HepG2 (cell line): ENCODE data around the gene CD6. TPM values are rescaled to one million over a fixed set of nuclear protein-coding genes. Genes with fewer than 3 reads are reported as not detected.
"Not testable (repeated sequence)": the region's sequence is repeated elsewhere in the genome, so short reads cannot be mapped to it uniquely, and the experiment has no call there.

Experiments
- ATAC-seq: fragments of 200-7000 bp; cut with Tn5 transposase; 3 replicates; pipeline ENCODE4 v1.9.1; 2020; ENCODE audit warnings: mild to moderate bottlenecking, moderate library complexity
- BruUV-seq: library from RNA; stranded (reverse); fragments of 400-500 nt; replicated peaks from 2 replicates; lab custom pipeline; 2021; lab: Mats Ljungman, UMichigan
- CTCF ChIA-PET: fragments of 300-600 bp; formaldehyde crosslinking; extraction: SDS; loops from one replicate; lab custom pipeline; 2021; ENCODE audit warnings: low total read pairs, inconsistent platforms, low intra/inter-chr PET ratio; lab: Yijun Ruan, JAX
- POLR2A ChIA-PET: fragments of 350-600 bp; sonication (Branson Sonifier 250); formaldehyde crosslinking; loops from one replicate; lab custom pipeline; 2020; ENCODE audit warnings: antibody characterized with exemption, inconsistent platforms; lab: Yijun Ruan, JAX
- DNase-seq: peaks from one replicate; pipeline ENCODE4 v3.0.0-alpha.2; 2015; ENCODE audit warnings: low spot score
- FAIRE-seq: peaks from 3 replicates; lab custom pipeline; 2011; peaks lifted over from hg19 to GRCh38; lab: Jason Lieb, UNC
- H2AFZ ChIP-seq: one replicate; pipeline ENCODE4 v1.6.1; 2011; ENCODE audit warnings: low read length, inconsistent platforms
- H3K27ac ChIP-seq: fragments of 300-600 bp; 3 replicates; pipeline ENCODE4 v1.8.0; 2011; ENCODE audit warnings: mixed run types, mild to moderate bottlenecking, mixed read lengths, low read length, inconsistent platforms; ENCODE audit not compliant: insufficient read depth; ENCODE audit errors: extremely low read length
- H3K27me3 ChIP-seq, 2 experiments: fragments of 200-600 bp in 1 of 2; 2 replicates in 1 of 2; 3 replicates in 1 of 2; pipeline versions ENCODE4 v1.6.0 to v1.8.0; 2011; ENCODE audit warnings: low read length in 2 of 2, mild to moderate bottlenecking in 2 of 2, moderate library complexity in 2 of 2, inconsistent platforms in 1 of 2; ENCODE audit not compliant: insufficient read depth in 2 of 2, control insufficient read depth in 1 of 2
- H3K36me3 ChIP-seq, 2 experiments: fragments of 200-600 bp in 1 of 2; replicated peaks in 1 of 2; 2 replicates in 1 of 2; 3 replicates in 1 of 2; pipeline versions ENCODE4 v1.5.1 to v1.8.0; 2011; ENCODE audit warnings: low read length in 2 of 2, inconsistent platforms in 1 of 2; ENCODE audit not compliant: insufficient read depth in 2 of 2, control insufficient read depth in 1 of 2
- H3K4me1 ChIP-seq: 2 replicates; pipeline ENCODE4 v1.5.1; 2012; ENCODE audit warnings: low read length, inconsistent platforms; ENCODE audit not compliant: insufficient read depth
- H3K4me2 ChIP-seq: 2 replicates; pipeline ENCODE4 v1.6.0; 2011; ENCODE audit warnings: low read depth, low read length, inconsistent platforms
- H3K4me3 ChIP-seq, 3 experiments: fragments of 200-600 bp in 1 of 3; sonication (generic), shearing (Covaris generic) in 1 of 3; replicated peaks in 1 of 3; 2 replicates each; pipeline ENCODE4 v1.5.1; 2011 to 2016; ENCODE audit warnings: low read length in 3 of 3, inconsistent platforms in 2 of 3, low read depth in 2 of 3, mild to moderate bottlenecking in 2 of 3, control low read depth in 1 of 3, mixed read lengths in 1 of 3; ENCODE audit not compliant: insufficient read depth in 1 of 3
- H3K79me2 ChIP-seq: one replicate; pipeline ENCODE4 v1.6.1; 2011; ENCODE audit warnings: low read length, inconsistent platforms; ENCODE audit not compliant: insufficient read depth
- H3K9ac ChIP-seq: 2 replicates; pipeline ENCODE4 v1.6.0; 2011; ENCODE audit warnings: mild to moderate bottlenecking, low read depth, low read length, inconsistent platforms; ENCODE audit not compliant: insufficient read depth
- H3K9me3 ChIP-seq: 2 replicates; pipeline ENCODE4 v1.5.1; 2012; ENCODE audit warnings: mild to moderate bottlenecking, low read length
- H4K20me1 ChIP-seq: 2 replicates; pipeline ENCODE4 v1.6.0; 2011; ENCODE audit warnings: inconsistent platforms, mild to moderate bottlenecking, low read length, moderate library complexity; ENCODE audit not compliant: insufficient read depth
- ADNP ChIP-seq: sonication (generic); formaldehyde crosslinking; IDR thresholded peaks from 2 replicates; pipeline ENCODE4 v1.4.0; 2020; ENCODE audit warnings: missing genetic modification reagents
- NFE2L2 ChIP-seq: fragments of 150-350 bp; IDR thresholded peaks from 2 replicates; pipeline ENCODE4 v1.6.1; 2014; ENCODE audit warnings: low read length
- NKX3-1 ChIP-seq: sonication (generic); formaldehyde crosslinking; IDR thresholded peaks from 2 replicates; pipeline ENCODE4 v1.5.0; 2020; ENCODE audit warnings: missing genetic modification reagents
- WGBS: methylation state at CpG from one replicate; pipeline ENCODE4 v1.1.6; 2017; ENCODE audit warnings: low lambda C conversion rate; 5-methylcytosine and 5-hydroxymethylcytosine counted together
- in situ Hi-C: cut with HindIII; loops from 2 replicates; pipeline ENCODE4 v1.10.0; 2017; ENCODE audit warnings: low pct_unique_long_range_greater_than_20kb; ENCODE audit not compliant: extremely low pct_ligation_motif_present
- intact Hi-C: fragments of 100-400 bp; cut with micrococcal nuclease; formaldehyde crosslinking; loops from one replicate; pipeline ENCODE4 v1.10.0; 2022; ENCODE audit not compliant: unreplicated experiment
- polyA plus RNA-seq, 8 experiments: library from polyadenylated mRNA; depleted of rRNA in 3 of 8; stranded (reverse) in 7 of 8; unstranded in 1 of 8; fragments of >200 nt; fragmentation: Illumina TruSeq in 4 of 8; extraction: Trizol in 4 of 8; gene quantifications; 2 replicates each; pipeline versions ENCODE4 v1.2.1 to v1.2.3, GENCODE V29; 2011 to 2016; ENCODE audit warnings: low read depth in 4 of 8, missing spikeins in 1 of 8, mixed read lengths in 1 of 8; ENCODE audit not compliant: insufficient read depth in 1 of 8
- total RNA-seq, 5 experiments: library from RNA; depleted of rRNA; stranded (reverse); fragments of >200 nt; fragmentation: Illumina TruSeq; extraction: Trizol; gene quantifications; 2 replicates each; pipeline ENCODE4 v1.2.3, GENCODE V29; 2016; ENCODE audit warnings: low read depth in 1 of 5

CD6 gene
- total and polyA plus RNA-seq, 2 of the 13 experiments (the other 11 are each of a cell fraction or from before 2014, with no cell fraction given): not detected

GRCh38 chr11:60973699-60974098 lies 2.2 kb downstream of the CD6 start:
- no peaks in the 10 kb centered on the region for H4K20me1 ChIP-seq
- intact Hi-C loops (no loop called here), in situ Hi-C loops (no loop called here)
- no peak overlapping the region for H3K4me2 ChIP-seq
- no peak for TF ChIP-seq NFE2L2
- TF ChIP-seq ADNP: no peak
- TF ChIP-seq NKX3-1: no peak
- ChIA-PET POLR2A (no interaction called here), CTCF (no interaction called here)
- no peak overlapping the region for H3K9ac ChIP-seq
- no peak for FAIRE-seq
- no peak for DNase-seq
- H3K79me2 ChIP-seq: no peaks in the 10 kb centered on the region
- H3K27ac ChIP-seq: no peak overlapping the region
- no peak overlapping the region for H3K4me3 ChIP-seq
- H3K4me1 ChIP-seq: no peaks in the 10 kb centered on the region
- BruUV-seq: no TSS peak
- 6% methylated on average over 6 of the region's 6 CpGs for WGBS
- H2AFZ ChIP-seq: no peak overlapping the region
- ATAC-seq: no peak
- H3K9me3 ChIP-seq: no peaks in the 10 kb centered on the region
- peaks cover 7 to 60% of the 10 kb centered on the region in 2 experiments; a peak in 4 of 5 replicates for H3K27me3 ChIP-seq
- no peaks in the 10 kb centered on the region; a peak in 1 of 5 replicates for H3K36me3 ChIP-seq

- POLR2A ChIA-PET, H3K9ac ChIP-seq, ATAC-seq, H3K79me2 ChIP-seq, DNase-seq, intact Hi-C loops, CTCF ChIA-PET, H3K4me2 ChIP-seq, in situ Hi-C loops, H3K4me1 ChIP-seq, H3K4me3 ChIP-seq, H3K9me3 ChIP-seq, H4K20me1 ChIP-seq, H3K36me3 ChIP-seq, FAIRE-seq, H3K27ac ChIP-seq, H2AFZ ChIP-seq, BruUV-seq: not testable (repeated sequence)
- peaks cover 7 to 63% of the 10 kb centered on the region in 2 experiments; a peak in 4 of 5 replicates for H3K27me3 ChIP-seq
- WGBS: 52% methylated on average over 13 of the region's 13 CpGs
Observed at GRCh38 chr11:60974316-60974715, 2.8 kb downstream of the CD6 start.
